ENCODE results near the gene PAFAH1B1.

PAFAH1B1 gene

GRCh38 chr17:2631211-2631610 is 37.8 kb downstream of the PAFAH1B1 start:
- no peak overlapping the region for H3K27ac ChIP-seq
- TF ChIP-seq CTCF (conservative IDR thresholded peaks at IDR 0.05) (no peak), ZFX (IDR thresholded peaks at IDR 0.05) (no peak)

- H3K27ac ChIP-seq: no peak overlapping the region
- TF ChIP-seq CTCF (conservative IDR thresholded peaks at IDR 0.05) (no peak), ZFX (IDR thresholded peaks at IDR 0.05) (no peak)
Measured at GRCh38 chr17:2634361-2634960, 41.0 kb downstream of the PAFAH1B1 start.

GRCh38 chr17:2635241-2635640 is 41.8 kb downstream of the PAFAH1B1 start:
- TF ChIP-seq CTCF (conservative IDR thresholded peaks at IDR 0.05): no peak
- TF ChIP-seq ZFX (IDR thresholded peaks at IDR 0.05): no peak
- H3K27ac ChIP-seq: no peak overlapping the region

- no peak for TF ChIP-seq ZFX (IDR thresholded peaks at IDR 0.05)
- TF ChIP-seq CTCF (conservative IDR thresholded peaks at IDR 0.05): no peak
- H3K27ac ChIP-seq: no peak overlapping the region
Measured at GRCh38 chr17:2635675-2636074, 42.2 kb downstream of the PAFAH1B1 start.

- TF ChIP-seq CTCF (conservative IDR thresholded peaks at IDR 0.05) (no peak), ZFX (IDR thresholded peaks at IDR 0.05) (no peak)
- no peak overlapping the region for H3K27ac ChIP-seq
Measured at GRCh38 chr17:2636169-2636930, 42.9 kb downstream of the PAFAH1B1 start.

- TF ChIP-seq ZFX (IDR thresholded peaks at IDR 0.05): no peak
- no peak for TF ChIP-seq CTCF (conservative IDR thresholded peaks at IDR 0.05)
- no peak overlapping the region for H3K27ac ChIP-seq
Measured at GRCh38 chr17:2637422-2637821, 44.0 kb downstream of the PAFAH1B1 start.

GRCh38 chr17:2644971-2645370 is 51.5 kb downstream of the PAFAH1B1 start:
- TF ChIP-seq CTCF (conservative IDR thresholded peaks at IDR 0.05): no peak
- TF ChIP-seq ZFX (IDR thresholded peaks at IDR 0.05): no peak
- H3K27ac ChIP-seq: no peak overlapping the region

Data from C4-2B (cell line).